WTC11 (cell line): ENCODE results near the gene SEMA3C. TPM values are rescaled to one million over a fixed set of nuclear protein-coding genes. Genes with fewer than 3 reads are reported as not detected.

ENCODE experiments used
- ATAC-seq: fragments of 200-7000 bp; cut with Tn5 transposase; 2 replicates; pipeline ENCODE4 v1.10.0; 2021; ENCODE audit warnings: mild to moderate bottlenecking, moderate library complexity
- CTCF ChIA-PET: fragments of 300-600 bp; sonication (Branson Sonifier 250); formaldehyde crosslinking; loops from one replicate; lab custom pipeline; 2021; ENCODE audit warnings: antibody characterized with exemption; lab: Charles Lee
- POLR2A ChIA-PET: fragments of 350-600 bp; sonication (Branson Sonifier 250); formaldehyde crosslinking; loops from one replicate; lab custom pipeline; 2021; ENCODE audit warnings: antibody characterized with exemption; lab: Charles Lee
- DNase-seq: peaks from one replicate; pipeline ENCODE4 v3.0.0; 2021; ENCODE audit warnings: low spot score
- H3K27ac Mint-ChIP-seq: 2 replicates; pipeline ENCODE4 v1.8.0; 2021; ENCODE audit warnings: mixed read lengths
- H3K27me3 Mint-ChIP-seq: 2 replicates; pipeline ENCODE4 v1.8.0; 2021; ENCODE audit warnings: low read depth, mild to moderate bottlenecking, moderate library complexity, mixed read lengths
- H3K36me3 Mint-ChIP-seq: 2 replicates; pipeline ENCODE4 v1.8.0; 2021; ENCODE audit warnings: mixed read lengths
- H3K4me1 Mint-ChIP-seq: 2 replicates; pipeline ENCODE4 v1.8.0; 2022; ENCODE audit warnings: mixed read lengths
- H3K4me3 Mint-ChIP-seq: 2 replicates; pipeline ENCODE4 v1.8.0; 2021; ENCODE audit warnings: mild to moderate bottlenecking, moderate library complexity, mixed read lengths
- H3K9me3 Mint-ChIP-seq: 2 replicates; pipeline ENCODE4 v1.8.0; 2021; ENCODE audit warnings: mixed read lengths
- ATF3 ChIP-seq: sonication (generic); formaldehyde crosslinking; conservative IDR thresholded peaks from 2 replicates; pipeline ENCODE4 v1.8.1; 2022; ENCODE audit warnings: mild to moderate bottlenecking, missing genetic modification reagents
- CDX4 ChIP-seq: fragments of 250-450 bp; sonication (Bioruptor Pico); IDR thresholded peaks from 2 replicates; pipeline ENCODE4 v1.9.0; 2021; ENCODE audit warnings: moderate library complexity, mild to moderate bottlenecking, inconsistent platforms, borderline replicate concordance
- CREM ChIP-seq: sonication (generic); formaldehyde crosslinking; IDR thresholded peaks from 2 replicates; pipeline ENCODE4 v1.8.1; 2022; ENCODE audit warnings: mild to moderate bottlenecking, missing genetic modification reagents, moderate library complexity
- ETV6 ChIP-seq: sonication (generic); formaldehyde crosslinking; IDR thresholded peaks from 2 replicates; pipeline ENCODE4 v1.8.1; 2022; ENCODE audit warnings: mild to moderate bottlenecking, missing genetic modification reagents
- FOXP1 ChIP-seq: sonication (generic); formaldehyde crosslinking; IDR thresholded peaks from 2 replicates; pipeline ENCODE4 v1.8.0; 2022; ENCODE audit warnings: missing genetic modification reagents, mild to moderate bottlenecking, moderate library complexity, borderline replicate concordance
- GTF2I ChIP-seq: fragments of 250-450 bp; sonication (Bioruptor Pico); conservative IDR thresholded peaks from 2 replicates; pipeline ENCODE4 v1.4.0; 2021; ENCODE audit warnings: mild to moderate bottlenecking
- IRF2 ChIP-seq: sonication (generic); formaldehyde crosslinking; IDR thresholded peaks from 2 replicates; pipeline ENCODE4 v1.8.0; 2022; ENCODE audit warnings: low read depth, missing genetic modification reagents, borderline replicate concordance
- JUN ChIP-seq: sonication (generic); formaldehyde crosslinking; IDR thresholded peaks from 2 replicates; pipeline ENCODE4 v1.8.0; 2023; ENCODE audit warnings: mild to moderate bottlenecking, missing genetic modification reagents
- KAT7 ChIP-seq: sonication (generic); formaldehyde crosslinking; IDR thresholded peaks from 2 replicates; pipeline ENCODE4 v1.8.1; 2023; ENCODE audit warnings: missing genetic modification reagents, mild to moderate bottlenecking, borderline replicate concordance
- MYBL2 ChIP-seq: sonication (generic); formaldehyde crosslinking; IDR thresholded peaks from 2 replicates; pipeline ENCODE4 v1.8.1; 2023; ENCODE audit warnings: mild to moderate bottlenecking, moderate library complexity, missing genetic modification reagents
- NFATC4 ChIP-seq: fragments of 250-450 bp; sonication (Bioruptor Pico); IDR thresholded peaks from 2 replicates; pipeline ENCODE4 v1.9.0; 2021; ENCODE audit warnings: mild to moderate bottlenecking
- NR1H2 ChIP-seq: sonication (generic); formaldehyde crosslinking; IDR thresholded peaks from 2 replicates; pipeline ENCODE4 v1.9.0; 2021; ENCODE audit warnings: mild to moderate bottlenecking, moderate library complexity, missing genetic modification reagents
- PRDM15 ChIP-seq: sonication (generic); formaldehyde crosslinking; IDR thresholded peaks from 2 replicates; pipeline ENCODE4 v1.8.0; 2022; ENCODE audit warnings: missing genetic modification reagents
- PREB ChIP-seq: sonication (generic); formaldehyde crosslinking; IDR thresholded peaks from 2 replicates; pipeline ENCODE4 v1.8.1; 2022; ENCODE audit warnings: mild to moderate bottlenecking, missing genetic modification reagents, moderate library complexity, borderline replicate concordance
- RORB ChIP-seq: fragments of 250-450 bp; sonication (Bioruptor Pico); IDR thresholded peaks from 2 replicates; pipeline ENCODE4 v1.9.0; 2021; ENCODE audit warnings: mild to moderate bottlenecking
- SP1 ChIP-seq: sonication (generic); formaldehyde crosslinking; conservative IDR thresholded peaks from 2 replicates; pipeline ENCODE4 v1.8.1; 2022; ENCODE audit warnings: missing genetic modification reagents
- ZBTB21 ChIP-seq: sonication (generic); formaldehyde crosslinking; IDR thresholded peaks from 2 replicates; pipeline ENCODE4 v1.8.1; 2023; ENCODE audit warnings: mild to moderate bottlenecking, missing genetic modification reagents, borderline replicate concordance
- ZNF138 ChIP-seq: sonication (generic); formaldehyde crosslinking; conservative IDR thresholded peaks from 2 replicates; pipeline ENCODE4 v1.8.1; 2022; ENCODE audit warnings: mild to moderate bottlenecking, moderate library complexity, missing genetic modification reagents
- ZNF317 ChIP-seq: sonication (generic); formaldehyde crosslinking; IDR thresholded peaks from 2 replicates; pipeline ENCODE4 v1.8.1; 2023; ENCODE audit warnings: low read depth, mild to moderate bottlenecking, moderate library complexity, missing genetic modification reagents, borderline replicate concordance
- ZNF416 ChIP-seq: fragments of 250-450 bp; sonication (Bioruptor Pico); IDR thresholded peaks from 2 replicates; pipeline ENCODE4 v1.9.0; 2021; ENCODE audit warnings: mild to moderate bottlenecking, inconsistent platforms
- ZNF532 ChIP-seq: fragments of 250-450 bp; sonication (Bioruptor Pico); IDR thresholded peaks from 2 replicates; pipeline ENCODE4 v1.9.0; 2021; ENCODE audit warnings: mild to moderate bottlenecking, borderline replicate concordance
- total RNA-seq: library from RNA; stranded (reverse); gene quantifications from 3 replicates; pipeline ENCODE4 v1.2.3, GENCODE V29; 2021
- TF ChIP-seq, protein P1 (sequence below): fragments of 200-600 bp; IDR thresholded peaks from 2 replicates; pipeline ENCODE4 v1.8.0; 2022; ENCODE audit warnings: antibody characterized with exemption
- TF ChIP-seq, protein P2 (sequence below): sonication (generic); formaldehyde crosslinking; IDR thresholded peaks from 2 replicates; pipeline ENCODE4 v1.8.1; 2022; ENCODE audit warnings: missing genetic modification reagents, borderline replicate concordance

SEMA3C gene
- total RNA-seq, 1 experiment from 2014 or later = 2.1 TPM

DNA sequence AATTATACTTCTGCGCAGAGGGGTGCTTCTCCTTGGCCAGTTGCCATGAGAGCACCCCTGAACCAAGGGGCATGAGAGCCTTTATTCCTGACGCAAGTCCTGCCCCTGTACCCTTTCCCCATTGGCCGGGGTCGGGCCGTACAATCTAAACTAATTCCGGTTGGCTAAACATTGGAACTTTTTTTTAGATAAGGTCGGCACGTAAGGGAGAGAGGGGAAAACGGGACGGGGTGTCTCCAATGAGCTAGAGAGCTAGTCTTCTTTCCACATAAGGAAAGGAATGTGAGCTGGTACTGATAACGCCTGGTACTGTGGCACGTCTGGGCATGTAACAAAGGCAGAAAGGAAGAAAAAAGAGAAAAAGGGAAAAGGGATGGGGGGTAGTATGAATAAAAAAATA, 183.5 kb downstream of the SEMA3C start:
- Mint-ChIP-seq H3K4me3 (no peak overlapping the region), H3K36me3 (no peaks in the 10 kb centered on the region), H3K4me1 (peaks cover 10% of the 10 kb centered on the region), H3K9me3 (peaks cover 9% of the 10 kb centered on the region), H3K27ac (no peak overlapping the region), H3K27me3 (peaks cover 4% of the 10 kb centered on the region; the same call in 1 of the 2 replicates)
- no peak for TF ChIP-seq ZNF416
- no peak for TF ChIP-seq RORB
- TF ChIP-seq, protein P1, sequence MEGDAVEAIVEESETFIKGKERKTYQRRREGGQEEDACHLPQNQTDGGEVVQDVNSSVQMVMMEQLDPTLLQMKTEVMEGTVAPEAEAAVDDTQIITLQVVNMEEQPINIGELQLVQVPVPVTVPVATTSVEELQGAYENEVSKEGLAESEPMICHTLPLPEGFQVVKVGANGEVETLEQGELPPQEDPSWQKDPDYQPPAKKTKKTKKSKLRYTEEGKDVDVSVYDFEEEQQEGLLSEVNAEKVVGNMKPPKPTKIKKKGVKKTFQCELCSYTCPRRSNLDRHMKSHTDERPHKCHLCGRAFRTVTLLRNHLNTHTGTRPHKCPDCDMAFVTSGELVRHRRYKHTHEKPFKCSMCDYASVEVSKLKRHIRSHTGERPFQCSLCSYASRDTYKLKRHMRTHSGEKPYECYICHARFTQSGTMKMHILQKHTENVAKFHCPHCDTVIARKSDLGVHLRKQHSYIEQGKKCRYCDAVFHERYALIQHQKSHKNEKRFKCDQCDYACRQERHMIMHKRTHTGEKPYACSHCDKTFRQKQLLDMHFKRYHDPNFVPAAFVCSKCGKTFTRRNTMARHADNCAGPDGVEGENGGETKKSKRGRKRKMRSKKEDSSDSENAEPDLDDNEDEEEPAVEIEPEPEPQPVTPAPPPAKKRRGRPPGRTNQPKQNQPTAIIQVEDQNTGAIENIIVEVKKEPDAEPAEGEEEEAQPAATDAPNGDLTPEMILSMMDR = no peak
- no peak for TF ChIP-seq FOXP1 (CRISPR knock-in tag)
- no peak for TF ChIP-seq ETV6
- TF ChIP-seq GTF2I (CRISPR knock-in tag) = no peak
- no peak for TF ChIP-seq ZBTB21 (CRISPR knock-in tag)
- no peak for TF ChIP-seq PREB (CRISPR knock-in tag)
- no peak for TF ChIP-seq ZNF138 (CRISPR knock-in tag)
- TF ChIP-seq JUN = no peak
- ChIA-PET POLR2A (no interaction called here), CTCF (interaction anchor here (1.0 kb wide), 1 partner anchor 74 kb away, joined by 3 read pairs; no protein-coding TSS in a partner anchor)
- no peak for ATAC-seq
- no peak for DNase-seq

GRCh38 chr7:80734011-80734410, 184.8 kb downstream of the SEMA3C start:
- Mint-ChIP-seq H3K9me3 (peaks cover 9% of the 10 kb centered on the region), H3K27ac (no peak overlapping the region), H3K27me3 (peaks cover 4% of the 10 kb centered on the region), H3K4me3 (no peak overlapping the region), H3K4me1 (peaks cover 21% of the 10 kb centered on the region), H3K36me3 (no peaks in the 10 kb centered on the region)
- ChIA-PET CTCF (interaction anchor here (1.6 kb wide), 1 partner anchor 10 kb away, joined by 6 read pairs; no protein-coding TSS in a partner anchor), POLR2A (no interaction called here)
- ATAC-seq = no peak
- no peak for DNase-seq
- TF ChIP-seq GTF2I (CRISPR knock-in tag) (no peak), ZNF532 (CRISPR knock-in tag) (no peak), CDX4 (CRISPR knock-in tag) (no peak), KAT7 (CRISPR knock-in tag) (no peak), MYBL2 (CRISPR knock-in tag) (no peak), NFATC4 (CRISPR knock-in tag) (no peak), PRDM15 (CRISPR knock-in tag) (no peak), ZNF317 (CRISPR knock-in tag) (no peak), CREM (no peak), SP1 (CRISPR knock-in tag) (no peak), NR1H2 (no peak), IRF2 (CRISPR knock-in tag) (no peak), ATF3 (no peak)
- TF ChIP-seq, protein P2, sequence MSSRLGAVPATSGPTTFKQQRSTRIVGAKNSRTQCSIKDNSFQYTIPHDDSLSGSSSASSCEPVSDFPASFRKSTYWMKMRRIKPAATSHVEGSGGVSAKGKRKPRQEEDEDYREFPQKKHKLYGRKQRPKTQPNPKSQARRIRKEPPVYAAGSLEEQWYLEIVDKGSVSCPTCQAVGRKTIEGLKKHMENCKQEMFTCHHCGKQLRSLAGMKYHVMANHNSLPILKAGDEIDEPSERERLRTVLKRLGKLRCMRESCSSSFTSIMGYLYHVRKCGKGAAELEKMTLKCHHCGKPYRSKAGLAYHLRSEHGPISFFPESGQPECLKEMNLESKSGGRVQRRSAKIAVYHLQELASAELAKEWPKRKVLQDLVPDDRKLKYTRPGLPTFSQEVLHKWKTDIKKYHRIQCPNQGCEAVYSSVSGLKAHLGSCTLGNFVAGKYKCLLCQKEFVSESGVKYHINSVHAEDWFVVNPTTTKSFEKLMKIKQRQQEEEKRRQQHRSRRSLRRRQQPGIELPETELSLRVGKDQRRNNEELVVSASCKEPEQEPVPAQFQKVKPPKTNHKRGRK (CRISPR knock-in tag) = no peak
